ENCODE results near the gene CYP27B1.
A peak's percentile ranks its signal among the peaks of the same experiment; 100 is the strongest.
"Not testable (repeated sequence)": the region's sequence is repeated elsewhere in the genome, so short reads cannot be mapped to it uniquely, and the experiment has no call there.

Gene CYP27B1

DNA sequence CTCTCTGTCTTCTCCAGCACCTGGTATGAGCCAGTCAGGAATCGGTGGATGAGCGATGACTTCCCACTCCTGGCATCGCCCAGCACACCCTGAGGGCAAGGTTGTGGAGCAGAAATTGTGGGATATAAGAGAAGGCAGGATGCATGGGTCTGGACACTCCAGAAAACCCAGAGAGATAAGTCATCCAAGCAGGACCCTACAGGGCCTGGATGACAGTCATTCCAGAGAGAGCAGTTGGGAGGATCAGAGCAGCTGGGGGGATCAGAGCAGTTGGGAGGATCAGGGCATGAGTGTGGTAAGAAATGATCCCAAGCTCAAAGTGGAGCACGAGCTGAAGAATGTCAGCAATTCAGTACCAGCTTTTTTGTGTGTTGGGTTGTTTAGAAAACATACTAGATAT is 32.3 kb downstream of the CYP27B1 start:
- DNase-seq, result no peak

DNA sequence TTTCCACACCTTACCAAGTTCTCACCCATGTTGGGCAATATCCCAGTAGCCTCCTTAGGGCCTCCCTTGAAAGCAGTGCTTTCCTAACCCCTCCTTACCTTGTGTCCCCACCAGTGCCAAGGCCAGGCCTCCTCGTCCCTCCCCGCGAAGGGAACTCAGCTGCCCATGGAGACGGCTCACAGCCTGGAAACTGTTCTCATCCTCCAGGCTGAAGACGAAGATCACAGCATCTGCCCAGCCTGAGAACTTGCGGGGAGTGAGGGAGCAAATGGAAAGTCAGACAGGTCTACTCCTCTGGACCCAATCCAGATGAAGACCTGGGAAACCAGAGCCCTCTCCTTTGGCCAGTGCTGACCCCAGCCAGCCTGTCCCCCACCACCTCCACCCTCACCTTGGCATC is 33.0 kb downstream of the CYP27B1 start:
- no peak for DNase-seq

DNA sequence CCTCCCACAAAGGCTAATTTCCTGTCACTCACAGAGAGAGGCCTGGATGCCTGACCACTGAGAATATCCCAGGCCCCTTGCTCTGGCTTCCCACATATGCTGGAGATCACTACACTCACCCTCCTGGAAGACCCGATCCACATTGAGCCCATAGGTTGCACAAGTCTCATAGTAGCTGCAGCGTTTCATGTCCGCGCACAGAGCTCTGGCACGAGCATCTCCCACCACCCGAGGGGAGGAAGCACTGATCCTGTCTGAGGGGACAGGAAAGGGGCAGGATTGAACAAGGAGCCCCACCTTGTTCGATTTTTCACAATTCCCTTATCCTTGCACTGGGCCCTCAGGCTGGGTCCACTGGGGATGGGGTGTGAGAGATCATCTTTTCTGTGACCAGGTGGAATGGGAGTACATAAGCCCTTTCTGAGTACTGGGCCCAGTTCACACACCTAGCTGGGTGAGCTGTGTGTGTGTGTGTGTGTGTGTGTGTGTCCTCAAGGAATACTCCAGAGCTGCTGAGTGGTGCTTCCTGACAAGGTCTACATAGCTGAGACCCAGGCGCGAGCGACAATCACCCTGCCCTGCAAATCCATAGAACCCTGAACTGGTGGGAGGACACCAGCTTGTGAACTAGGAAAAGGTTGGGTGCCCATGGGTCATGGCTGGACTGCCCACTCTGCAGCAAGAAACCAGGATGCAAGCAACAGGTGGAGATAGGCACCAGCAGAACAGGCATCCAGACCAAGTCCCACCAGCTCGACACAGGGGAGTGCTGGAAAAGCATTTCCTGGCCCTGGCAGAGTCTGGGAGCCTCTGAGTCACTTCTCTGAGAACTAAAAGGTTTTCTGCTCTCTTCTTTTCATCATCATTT is 33.9 kb downstream of the CYP27B1 start:
- no peak for DNase-seq

DNA sequence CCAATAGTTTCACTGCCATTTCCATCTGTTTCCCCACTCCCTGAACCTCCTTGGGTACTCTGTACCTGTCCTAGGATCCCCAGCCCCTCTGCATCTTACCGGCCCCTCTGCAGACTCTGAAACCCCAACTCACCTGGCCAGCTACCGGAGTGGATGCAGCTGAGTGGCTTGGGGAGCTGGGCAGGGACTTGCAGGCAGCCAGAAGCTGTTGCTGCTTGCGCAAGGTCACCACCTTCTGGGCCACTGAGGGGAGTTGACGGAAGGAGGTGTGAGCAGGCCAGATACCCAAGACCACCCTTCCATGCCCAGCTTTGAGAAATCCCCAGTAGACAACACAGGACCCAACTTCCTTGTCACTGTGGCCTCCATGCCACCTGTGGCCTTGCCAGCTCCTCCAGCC is 34.6 kb downstream of the CYP27B1 start:
- DNase-seq, result no peak

DNA sequence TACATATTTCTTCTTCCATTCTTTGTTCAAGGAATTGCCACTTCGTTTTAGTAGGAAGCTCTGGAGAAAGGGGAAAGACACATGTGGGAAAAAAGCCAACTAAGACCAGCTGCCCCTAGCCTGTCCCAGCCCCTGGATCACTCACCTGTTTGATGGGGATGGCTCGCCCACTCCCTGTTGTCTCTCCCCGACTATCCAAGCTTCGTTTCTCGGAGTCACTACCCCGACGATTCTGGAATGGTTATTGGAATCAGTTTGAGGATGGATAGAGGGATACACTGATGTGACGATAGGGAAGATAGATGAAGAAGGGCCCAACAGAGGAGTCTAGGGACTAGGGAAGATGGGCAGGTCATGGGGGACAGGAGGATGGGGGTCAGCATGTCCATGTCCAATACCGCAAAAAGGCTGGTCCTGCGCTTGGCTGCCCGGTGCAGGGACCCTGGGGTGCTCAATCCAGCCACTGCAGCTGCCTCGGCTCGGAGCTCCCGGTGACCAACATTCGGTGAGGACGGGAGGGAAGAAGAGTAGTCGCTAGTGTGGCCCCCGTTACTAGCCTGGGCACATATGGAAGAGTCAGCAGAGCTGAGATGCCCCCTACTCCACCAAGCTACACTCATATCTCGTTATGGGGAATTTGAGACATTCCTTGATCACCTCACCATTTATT is 35.3 kb downstream of the CYP27B1 start:
- no peak for DNase-seq

DNA sequence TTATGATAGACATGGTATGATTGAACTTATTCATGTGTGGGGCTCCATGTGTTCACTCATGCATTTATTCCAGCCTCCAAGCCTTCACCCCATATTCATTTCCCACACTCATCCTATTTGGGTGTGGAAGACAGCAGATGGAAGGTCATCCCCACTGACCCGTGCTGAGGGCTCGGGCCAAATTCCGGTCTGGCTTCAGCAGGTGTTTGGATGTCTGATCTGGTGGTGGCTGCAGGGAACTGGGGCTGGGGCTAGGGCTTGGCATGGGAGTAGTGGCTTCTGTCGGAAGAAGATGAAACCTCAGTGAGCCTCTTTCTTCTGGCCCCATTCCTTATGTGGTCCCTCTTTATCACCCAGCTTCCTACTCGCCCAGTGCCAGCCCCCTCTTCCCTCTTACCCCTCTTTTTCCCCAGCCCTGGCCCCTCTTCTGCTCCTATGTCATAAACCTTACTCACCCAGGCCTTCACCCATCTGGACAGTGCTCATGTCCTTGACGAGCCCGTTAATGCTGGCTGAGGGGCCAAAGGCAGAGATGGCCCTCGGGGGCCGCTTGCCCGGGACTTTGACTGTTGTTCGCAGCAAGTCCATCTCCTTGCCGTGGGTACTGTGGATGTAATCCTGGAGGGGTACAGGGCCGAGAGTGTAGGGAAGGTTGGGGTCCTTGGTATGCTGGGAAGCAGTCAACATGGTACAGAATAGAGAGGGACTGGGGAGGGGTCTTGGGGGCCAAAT is 36.4 kb downstream of the CYP27B1 start:
- no peak for DNase-seq

DNA sequence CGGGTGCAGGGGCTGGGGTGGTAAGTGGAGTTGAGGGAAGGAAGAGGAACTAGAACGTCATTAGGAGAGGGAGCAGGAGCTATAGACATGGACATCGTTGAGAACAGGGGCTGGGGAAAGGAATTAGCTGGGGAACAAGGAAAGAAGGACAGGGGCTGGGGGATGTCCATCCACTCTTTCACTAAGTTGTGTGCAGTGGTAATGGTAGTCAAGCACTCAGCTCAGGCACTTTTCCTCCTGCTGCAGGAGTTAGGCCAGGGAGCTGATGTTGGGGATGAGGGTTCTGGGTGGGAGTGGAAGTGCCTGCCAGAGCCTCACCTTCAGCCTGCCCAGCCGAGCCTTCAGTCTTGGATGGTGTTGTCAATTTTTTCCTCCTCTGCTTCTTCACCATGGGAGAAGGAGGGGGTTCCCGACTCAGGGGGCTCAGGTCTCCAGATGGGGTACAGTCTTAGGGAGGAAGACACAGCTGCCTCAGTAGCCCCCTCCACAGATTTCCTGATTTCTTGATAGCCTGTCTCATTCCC is 37.5 kb downstream of the CYP27B1 start:
- no peak for DNase-seq

DNA sequence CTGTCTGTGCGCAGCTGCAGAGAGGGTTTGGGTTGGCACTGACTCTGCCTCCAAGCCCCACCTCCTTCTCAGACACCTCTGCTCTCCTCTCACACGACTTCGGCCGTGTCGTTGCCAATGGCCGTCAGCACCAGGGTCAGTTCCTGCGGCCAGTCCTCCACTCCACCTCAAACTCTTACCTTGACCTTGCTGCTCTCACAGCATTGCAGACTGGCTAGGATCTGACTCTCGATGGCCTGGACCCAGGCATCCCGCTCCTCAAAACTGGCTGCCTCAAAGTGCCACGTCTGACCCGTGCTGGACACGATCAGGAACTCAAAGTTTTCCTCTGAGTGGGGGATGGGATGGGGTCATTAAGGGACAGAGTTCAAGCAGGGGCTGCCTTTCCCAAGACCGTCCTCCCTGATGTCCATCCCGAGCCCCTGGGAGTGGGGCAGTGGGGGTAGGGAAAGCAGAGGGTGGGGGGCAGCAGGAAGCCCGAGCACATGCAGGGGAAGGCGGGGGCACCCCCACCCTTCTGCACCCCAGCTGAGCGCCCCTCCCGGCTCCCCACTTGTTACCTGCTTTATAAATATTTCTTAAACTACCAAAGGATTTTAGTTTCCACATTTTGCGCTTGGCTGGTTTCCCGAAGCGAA is 39.0 kb downstream of the CYP27B1 start:
- no peak for DNase-seq

DNA sequence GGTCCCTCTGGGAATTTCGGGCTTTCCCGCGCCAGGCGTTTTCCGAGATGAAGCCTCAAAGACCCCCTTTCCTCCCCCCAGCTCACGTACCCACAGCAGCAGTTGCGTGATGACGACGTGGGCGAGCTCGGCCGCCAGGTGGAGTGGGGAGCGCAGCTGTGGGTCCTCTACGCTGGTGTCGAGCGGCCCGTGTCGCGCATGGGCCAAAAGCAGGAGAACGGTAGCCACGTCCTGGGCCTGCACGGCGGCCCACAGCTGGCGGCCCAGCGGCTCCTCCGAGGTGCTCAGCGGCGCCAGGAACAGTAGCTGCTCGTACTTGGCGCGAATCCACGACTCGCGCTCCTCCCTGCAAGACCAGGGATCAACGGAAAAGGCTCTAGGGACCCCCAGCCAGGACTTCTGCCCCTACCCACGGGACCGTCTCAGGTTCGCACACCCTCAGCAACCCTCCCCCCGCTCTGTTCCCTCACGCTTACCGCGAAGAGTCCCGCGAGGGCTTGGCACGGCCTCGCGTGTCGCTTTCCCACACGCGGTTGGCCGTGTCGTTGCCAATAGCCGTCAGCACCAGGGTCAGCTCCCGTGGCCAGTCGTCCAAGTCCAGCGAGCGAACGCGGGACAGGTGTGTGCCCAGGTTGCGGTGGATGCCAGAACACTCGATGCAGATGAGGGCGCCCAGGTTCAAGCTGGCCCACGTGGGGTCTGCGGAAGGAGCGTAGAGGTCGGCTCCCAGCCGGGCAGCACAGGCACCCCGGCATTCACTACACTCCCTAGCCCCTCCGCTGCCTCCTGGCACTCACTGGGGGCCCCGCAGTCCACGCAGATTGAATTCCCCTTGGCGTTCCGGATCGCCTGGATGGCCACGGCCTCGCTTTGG is 39.8 kb downstream of the CYP27B1 start:
- no peak for DNase-seq

DNA sequence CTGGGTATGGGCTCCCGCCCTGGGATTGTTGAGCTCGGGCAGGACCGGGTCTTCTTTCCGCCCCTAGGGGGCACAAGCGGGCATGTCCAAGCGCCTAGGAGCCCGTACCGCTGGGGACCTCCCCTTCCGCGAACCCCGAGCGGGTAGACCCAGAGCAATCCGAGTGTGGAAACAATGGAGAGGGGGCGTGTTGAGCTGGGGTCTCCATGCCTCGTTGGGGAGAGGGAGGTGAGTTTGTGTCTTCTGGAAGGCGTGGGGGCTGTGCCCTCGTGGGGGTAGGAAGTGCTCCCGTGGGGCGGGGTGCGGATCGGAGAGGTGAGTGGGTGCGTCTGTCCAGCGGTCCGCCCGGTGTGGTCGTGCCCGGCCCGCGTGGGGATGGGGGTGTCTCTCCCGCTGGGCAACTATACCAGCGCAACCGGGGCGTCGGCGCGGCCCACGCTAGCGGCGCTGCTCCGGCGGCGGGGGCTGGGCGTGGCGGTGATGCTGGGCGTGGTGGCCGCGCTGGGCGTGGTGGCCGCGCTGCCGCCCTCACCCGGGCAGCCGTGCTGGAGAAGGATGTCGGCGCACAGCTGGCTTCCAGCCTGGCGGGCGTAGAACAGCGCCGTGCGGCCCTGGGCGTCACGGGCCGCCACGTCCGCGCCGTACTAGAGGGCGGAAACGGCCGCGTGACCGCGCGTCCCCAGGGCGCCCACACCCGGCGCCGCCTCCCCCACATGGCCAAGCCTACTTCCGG is 40.6 kb downstream of the CYP27B1 start:
- peak; percentile 42 for DNase-seq

DNA sequence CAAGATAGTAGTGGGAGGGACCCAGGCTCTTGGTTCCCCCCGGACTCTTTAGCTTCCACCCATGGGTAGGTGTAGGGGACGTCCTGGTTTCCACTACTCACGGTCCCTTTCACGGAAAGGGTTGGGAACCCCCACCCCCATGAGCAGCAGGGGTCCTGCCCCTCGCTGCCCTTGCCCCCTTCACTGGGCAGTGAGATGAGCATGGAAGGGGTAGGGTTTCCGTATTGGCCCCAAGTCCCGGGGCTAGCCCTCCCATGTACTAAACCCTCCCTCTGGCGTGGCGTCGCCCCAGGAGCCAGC is 41.1 kb downstream of the CYP27B1 start:
- no peak for DNase-seq

DNA sequence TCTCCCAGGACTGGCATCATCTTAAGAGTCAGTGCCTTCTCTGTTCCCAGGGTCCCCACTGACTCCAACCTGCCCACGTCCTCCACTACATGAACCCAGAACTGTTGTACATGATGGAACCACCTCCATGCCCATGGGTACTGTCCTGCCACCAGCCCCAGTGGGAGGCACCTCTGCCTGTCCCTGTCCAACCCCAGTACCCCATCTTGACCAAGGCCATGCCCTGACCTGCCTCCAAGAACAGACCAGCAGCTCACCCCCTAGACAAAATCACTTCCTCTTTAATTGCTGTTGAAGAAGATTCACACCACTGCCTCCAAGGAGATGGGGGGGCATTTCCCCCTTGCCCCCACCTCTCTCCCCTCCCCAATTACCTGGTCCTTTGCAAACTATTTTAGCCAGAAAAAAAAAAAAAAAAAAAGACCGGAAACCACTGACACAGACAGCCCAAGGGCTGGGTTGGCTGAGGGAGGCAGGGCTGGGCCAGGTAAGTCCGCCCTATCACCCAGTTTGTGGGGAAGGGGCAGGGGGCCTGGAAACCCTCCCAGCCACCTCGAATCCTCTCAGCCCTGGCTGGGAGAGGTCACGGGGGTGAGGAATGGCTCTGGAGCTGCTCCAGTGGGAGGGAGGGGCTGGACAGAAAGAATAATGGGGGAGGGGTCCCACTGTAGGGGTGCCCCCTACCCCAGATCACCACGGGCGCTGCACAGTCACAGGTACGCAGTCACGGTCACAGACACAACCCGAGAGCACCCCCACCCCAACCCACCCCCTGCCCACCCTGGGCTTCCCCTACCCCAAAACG is 41.7 kb downstream of the CYP27B1 start:
- DNase-seq, result no peak

DNA sequence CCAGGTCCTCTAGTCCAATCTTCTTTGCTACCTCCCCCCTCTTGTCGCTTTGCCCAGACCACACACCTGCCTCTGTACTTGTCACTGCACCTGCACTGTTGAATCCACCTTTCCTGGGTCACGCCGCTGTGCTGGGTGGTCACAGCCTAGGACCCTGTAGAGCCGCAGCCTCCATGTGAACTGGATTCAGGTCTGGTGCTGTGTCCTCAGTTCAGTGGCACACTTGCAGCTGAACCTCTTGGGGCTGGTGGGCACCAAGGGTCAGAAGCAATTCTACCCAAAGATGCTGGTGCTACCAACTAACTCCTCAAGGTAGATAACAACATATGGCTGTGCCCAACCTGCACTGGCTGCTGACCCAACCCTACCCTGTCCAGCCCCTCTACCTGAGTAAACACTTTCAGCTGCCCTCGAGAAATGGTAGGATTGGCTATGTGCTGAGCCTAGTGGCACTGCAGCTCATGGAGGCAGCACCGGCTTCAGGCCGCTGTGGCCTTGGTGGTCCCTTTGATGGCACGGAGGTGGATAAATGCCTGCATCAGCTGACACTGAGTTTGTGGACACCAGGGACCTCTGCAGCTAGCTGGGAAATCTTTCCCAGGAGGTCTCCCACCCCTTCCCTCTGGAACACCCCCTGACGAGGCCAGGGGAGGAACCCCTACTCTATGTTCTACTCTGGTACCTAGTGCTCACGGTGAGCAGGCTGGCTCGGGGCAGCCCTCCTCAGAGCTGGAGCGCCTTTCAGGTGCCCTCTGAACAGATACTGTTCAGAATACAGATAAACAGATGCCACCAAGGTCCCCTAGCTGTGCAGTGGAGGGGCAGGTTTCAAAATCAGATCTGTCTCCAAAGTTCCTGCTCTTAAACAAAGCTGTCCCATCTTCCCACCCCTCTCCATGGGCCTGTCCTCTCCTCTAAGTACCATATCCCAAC is 42.6 kb downstream of the CYP27B1 start:
- no peak for DNase-seq

DNA sequence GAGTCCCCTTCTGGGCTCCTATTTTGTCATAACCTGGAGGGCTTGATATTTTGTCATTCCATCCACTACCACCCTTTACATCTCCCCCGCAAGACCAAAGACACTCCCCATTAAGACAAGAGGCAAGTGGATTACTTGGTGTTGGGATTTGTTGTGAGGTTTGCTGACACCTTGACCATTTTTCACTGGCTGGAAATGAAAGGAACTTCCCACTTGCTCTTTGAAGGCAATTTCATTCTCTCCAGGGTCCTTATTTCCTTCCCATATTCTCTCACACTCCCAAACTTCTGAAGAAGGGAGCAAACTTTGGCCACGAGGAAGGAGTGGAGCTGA is 43.3 kb downstream of the CYP27B1 start:
- no peak for DNase-seq

DNA sequence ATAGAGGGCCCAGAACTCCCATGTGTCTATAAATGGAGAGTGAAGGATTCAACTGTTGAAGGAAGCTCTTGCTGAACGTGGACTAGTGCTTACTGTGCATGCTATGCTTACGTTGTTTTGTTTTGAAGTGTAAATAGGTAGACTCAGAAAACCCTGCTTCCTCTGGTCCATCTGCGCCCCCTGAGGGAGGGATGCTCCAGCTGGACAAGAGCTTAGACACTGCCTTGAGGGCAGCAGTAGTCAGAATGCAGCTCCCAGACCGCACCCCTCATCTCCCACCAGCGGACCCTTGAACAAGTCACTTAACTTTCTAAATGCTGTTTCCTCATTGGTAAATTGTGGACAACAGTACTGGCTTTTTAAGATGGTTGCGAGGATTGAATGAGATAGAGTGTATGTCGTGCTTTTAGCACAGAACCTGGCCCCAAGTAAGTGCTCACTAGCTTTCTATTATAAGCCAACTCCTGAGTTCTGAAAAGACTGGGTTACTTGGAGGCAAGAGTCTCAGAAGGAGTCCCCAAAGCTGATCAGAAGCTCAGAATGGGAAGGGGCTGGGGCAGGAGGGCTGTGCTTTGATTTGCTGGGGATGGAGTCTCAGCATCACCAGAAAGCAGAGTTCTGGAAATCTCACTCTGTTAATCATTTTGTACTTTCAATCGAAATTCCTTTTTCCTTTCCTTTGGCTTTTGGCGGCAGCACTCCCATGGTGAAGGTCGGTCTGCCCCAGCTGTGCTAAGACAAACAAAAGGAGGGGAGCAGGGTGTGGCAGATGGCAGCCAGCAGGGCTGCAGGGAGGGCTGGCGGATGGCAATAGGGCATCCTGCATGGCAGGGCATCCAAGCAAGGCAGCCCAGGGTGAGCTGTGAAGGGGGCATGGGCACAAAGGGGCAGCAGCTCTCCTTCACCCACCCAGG is 43.9 kb downstream of the CYP27B1 start:
- no peak for DNase-seq

DNA sequence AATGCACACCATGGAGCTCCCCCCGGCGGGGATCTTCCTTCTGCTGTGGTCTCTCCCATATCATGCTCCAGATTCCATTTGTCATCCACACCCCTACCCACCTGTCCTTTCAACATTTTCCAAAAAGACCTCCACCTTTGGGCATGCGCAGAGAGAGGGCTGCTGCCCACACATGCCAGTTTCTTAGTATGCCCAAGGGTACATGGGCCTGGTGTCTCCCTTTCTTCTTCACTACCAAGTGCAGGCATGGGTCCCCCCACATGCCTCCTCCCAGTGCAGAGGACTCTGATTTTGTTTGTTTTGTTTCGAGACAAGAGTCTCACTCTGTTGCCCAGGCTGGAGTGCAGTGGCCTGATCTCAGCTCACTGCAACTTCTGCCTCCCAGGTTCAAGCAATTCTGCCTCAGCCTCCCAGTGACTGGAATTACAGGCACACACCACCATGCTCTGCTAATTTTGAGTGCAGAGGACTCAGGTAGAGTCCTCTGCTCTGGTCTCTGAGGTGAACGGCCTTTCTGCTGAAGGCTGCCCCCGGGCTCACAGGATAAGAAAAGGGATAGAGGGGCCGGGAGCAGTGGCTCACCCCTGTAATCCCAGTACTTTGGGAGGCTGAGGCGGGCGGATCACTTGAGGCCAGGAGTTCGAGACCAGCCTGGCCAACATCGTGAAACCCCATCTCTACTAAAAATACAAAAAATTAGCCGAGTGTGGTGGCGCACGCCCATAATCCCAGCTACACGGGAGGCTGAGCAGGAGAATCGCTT is 44.9 kb downstream of the CYP27B1 start:
- DNase-seq, result not testable (repeated sequence)

Measured in CD4-positive, alpha-beta T cell treated with Interleukin-6 for 4 hours (primary cell).